WTC11 (cell line): ENCODE data around the gene SMIM22. TPM values are rescaled to one million over a fixed set of nuclear protein-coding genes. Genes with fewer than 3 reads are reported as not detected.

ENCODE experiments used
- ATAC-seq: fragments of 200-7000 bp; cut with Tn5 transposase; 2 replicates; pipeline ENCODE4 v1.10.0; 2021; ENCODE audit warnings: mild to moderate bottlenecking, moderate library complexity
- CTCF ChIA-PET: fragments of 300-600 bp; sonication (Branson Sonifier 250); formaldehyde crosslinking; loops from one replicate; lab custom pipeline; 2021; ENCODE audit warnings: antibody characterized with exemption; lab: Charles Lee
- POLR2A ChIA-PET: fragments of 350-600 bp; sonication (Branson Sonifier 250); formaldehyde crosslinking; loops from one replicate; lab custom pipeline; 2021; ENCODE audit warnings: antibody characterized with exemption; lab: Charles Lee
- DNase-seq: peaks from one replicate; pipeline ENCODE4 v3.0.0; 2021; ENCODE audit warnings: low spot score
- H3K27ac Mint-ChIP-seq: 2 replicates; pipeline ENCODE4 v1.8.0; 2021; ENCODE audit warnings: mixed read lengths
- H3K27me3 Mint-ChIP-seq: 2 replicates; pipeline ENCODE4 v1.8.0; 2021; ENCODE audit warnings: low read depth, mild to moderate bottlenecking, moderate library complexity, mixed read lengths
- H3K36me3 Mint-ChIP-seq: 2 replicates; pipeline ENCODE4 v1.8.0; 2021; ENCODE audit warnings: mixed read lengths
- H3K4me1 Mint-ChIP-seq: 2 replicates; pipeline ENCODE4 v1.8.0; 2022; ENCODE audit warnings: mixed read lengths
- H3K4me3 Mint-ChIP-seq: 2 replicates; pipeline ENCODE4 v1.8.0; 2021; ENCODE audit warnings: mild to moderate bottlenecking, moderate library complexity, mixed read lengths
- H3K9me3 Mint-ChIP-seq: 2 replicates; pipeline ENCODE4 v1.8.0; 2021; ENCODE audit warnings: mixed read lengths
- CREB1 ChIP-seq: sonication (generic); formaldehyde crosslinking; IDR thresholded peaks from 2 replicates; pipeline ENCODE4 v1.8.0; 2023; ENCODE audit warnings: mild to moderate bottlenecking, missing genetic modification reagents
- ESRRA ChIP-seq: sonication (generic); formaldehyde crosslinking; IDR thresholded peaks from 2 replicates; pipeline ENCODE4 v1.8.1; 2022; ENCODE audit warnings: mild to moderate bottlenecking, missing genetic modification reagents, borderline replicate concordance
- JAZF1 ChIP-seq: fragments of 250-450 bp; sonication (Bioruptor Pico); IDR thresholded peaks from 2 replicates; pipeline ENCODE4 v1.9.0; 2021; ENCODE audit warnings: moderate library complexity, mild to moderate bottlenecking, inconsistent platforms
- KAT7 ChIP-seq: sonication (generic); formaldehyde crosslinking; IDR thresholded peaks from 2 replicates; pipeline ENCODE4 v1.8.1; 2023; ENCODE audit warnings: missing genetic modification reagents, mild to moderate bottlenecking, borderline replicate concordance
- MYBL2 ChIP-seq: sonication (generic); formaldehyde crosslinking; IDR thresholded peaks from 2 replicates; pipeline ENCODE4 v1.8.1; 2023; ENCODE audit warnings: mild to moderate bottlenecking, moderate library complexity, missing genetic modification reagents
- NFE2L1 ChIP-seq: sonication (generic); formaldehyde crosslinking; IDR thresholded peaks from 2 replicates; pipeline ENCODE4 v1.8.1; 2023; ENCODE audit warnings: missing genetic modification reagents
- NR1H2 ChIP-seq: sonication (generic); formaldehyde crosslinking; IDR thresholded peaks from 2 replicates; pipeline ENCODE4 v1.9.0; 2021; ENCODE audit warnings: mild to moderate bottlenecking, moderate library complexity, missing genetic modification reagents
- SP1 ChIP-seq: sonication (generic); formaldehyde crosslinking; conservative IDR thresholded peaks from 2 replicates; pipeline ENCODE4 v1.8.1; 2022; ENCODE audit warnings: missing genetic modification reagents
- TEAD1 ChIP-seq: sonication (generic); formaldehyde crosslinking; IDR thresholded peaks from 2 replicates; pipeline ENCODE4 v1.8.0; 2022; ENCODE audit warnings: mild to moderate bottlenecking, missing genetic modification reagents
- ZNF263 ChIP-seq: sonication (generic); formaldehyde crosslinking; IDR thresholded peaks from 2 replicates; pipeline ENCODE4 v1.8.1; 2022; ENCODE audit warnings: low read depth, mild to moderate bottlenecking, moderate library complexity, missing genetic modification reagents
- total RNA-seq: library from RNA; stranded (reverse); gene quantifications from 3 replicates; pipeline ENCODE4 v1.2.3, GENCODE V29; 2021
- TF ChIP-seq, protein P1 (sequence below): sonication (generic); formaldehyde crosslinking; IDR thresholded peaks from 2 replicates; pipeline ENCODE4 v1.8.1; 2023; ENCODE audit warnings: mild to moderate bottlenecking, missing genetic modification reagents, moderate library complexity
- TF ChIP-seq, protein P2 (sequence below): sonication (generic); formaldehyde crosslinking; IDR thresholded peaks from 2 replicates; pipeline ENCODE4 v1.8.0; 2022; ENCODE audit warnings: mild to moderate bottlenecking, missing genetic modification reagents
- TF ChIP-seq, protein P3 (sequence below): sonication (generic); formaldehyde crosslinking; IDR thresholded peaks from 2 replicates; pipeline ENCODE4 v1.8.1; 2023; ENCODE audit warnings: mild to moderate bottlenecking, missing genetic modification reagents, moderate library complexity
- TF ChIP-seq, protein P4 (sequence below): fragments of 250-450 bp; sonication (Bioruptor Pico); IDR thresholded peaks from 2 replicates; pipeline ENCODE4 v2.1.2; 2022; ENCODE audit warnings: mild to moderate bottlenecking, moderate library complexity
- TF ChIP-seq, protein P5 (sequence below): sonication (generic); formaldehyde crosslinking; IDR thresholded peaks from 2 replicates; pipeline ENCODE4 v1.8.0; 2023; ENCODE audit warnings: missing genetic modification reagents, mild to moderate bottlenecking, borderline replicate concordance
- TF ChIP-seq, protein P6 (sequence below): sonication (generic); formaldehyde crosslinking; IDR thresholded peaks from 2 replicates; pipeline ENCODE4 v1.8.0; 2022; ENCODE audit warnings: mild to moderate bottlenecking, missing genetic modification reagents
- TF ChIP-seq, protein P7 (sequence below): fragments of 250-450 bp; sonication (Bioruptor Pico); conservative IDR thresholded peaks from 2 replicates; pipeline ENCODE4 v1.9.0; 2021; ENCODE audit warnings: mild to moderate bottlenecking
- TF ChIP-seq, protein P8 (sequence below): fragments of 250-450 bp; sonication (Bioruptor Pico); IDR thresholded peaks from 2 replicates; pipeline ENCODE4 v1.9.0; 2021; ENCODE audit warnings: mild to moderate bottlenecking

Gene SMIM22
- total RNA-seq, 1 experiment from 2014 or later, result not detected

DNA sequence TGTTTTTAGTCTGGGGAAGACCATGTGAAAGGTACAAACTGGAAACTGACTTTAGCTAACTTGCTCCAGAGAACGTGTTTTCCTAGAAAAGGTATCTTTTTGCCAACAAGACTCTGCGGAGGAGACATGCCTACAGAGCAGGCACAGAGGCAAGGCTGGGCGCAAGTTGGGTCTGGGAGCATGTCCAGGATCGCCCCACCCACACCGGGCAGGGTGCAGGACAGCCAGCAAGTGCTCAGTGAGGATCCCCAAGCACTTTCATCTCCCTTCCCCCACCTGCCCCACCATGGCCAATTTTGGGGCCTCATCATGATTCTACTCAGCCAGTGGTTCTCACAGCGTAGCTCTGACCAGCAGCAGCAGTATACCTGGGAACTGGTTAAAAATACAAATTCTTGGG, 25.5 kb downstream of the SMIM22 start:
- ChIA-PET CTCF (no interaction called here), POLR2A (no interaction called here)
- no peak for DNase-seq
- ATAC-seq, result no peak
- TF ChIP-seq, protein P1, sequence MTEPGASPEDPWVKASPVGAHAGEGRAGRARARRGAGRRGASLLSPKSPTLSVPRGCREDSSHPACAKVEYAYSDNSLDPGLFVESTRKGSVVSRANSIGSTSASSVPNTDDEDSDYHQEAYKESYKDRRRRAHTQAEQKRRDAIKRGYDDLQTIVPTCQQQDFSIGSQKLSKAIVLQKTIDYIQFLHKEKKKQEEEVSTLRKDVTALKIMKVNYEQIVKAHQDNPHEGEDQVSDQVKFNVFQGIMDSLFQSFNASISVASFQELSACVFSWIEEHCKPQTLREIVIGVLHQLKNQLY (CRISPR knock-in tag), result no peak
- TF ChIP-seq NR1H2 (no peak), CREB1 (CRISPR knock-in tag) (no peak), JAZF1 (CRISPR knock-in tag) (no peak), ZNF263 (no peak), MYBL2 (CRISPR knock-in tag) (no peak), SP1 (CRISPR knock-in tag) (no peak), TEAD1 (CRISPR knock-in tag) (no peak), ESRRA (CRISPR knock-in tag) (no peak), KAT7 (CRISPR knock-in tag) (no peak), NFE2L1 (no peak)
- TF ChIP-seq, protein P2, sequence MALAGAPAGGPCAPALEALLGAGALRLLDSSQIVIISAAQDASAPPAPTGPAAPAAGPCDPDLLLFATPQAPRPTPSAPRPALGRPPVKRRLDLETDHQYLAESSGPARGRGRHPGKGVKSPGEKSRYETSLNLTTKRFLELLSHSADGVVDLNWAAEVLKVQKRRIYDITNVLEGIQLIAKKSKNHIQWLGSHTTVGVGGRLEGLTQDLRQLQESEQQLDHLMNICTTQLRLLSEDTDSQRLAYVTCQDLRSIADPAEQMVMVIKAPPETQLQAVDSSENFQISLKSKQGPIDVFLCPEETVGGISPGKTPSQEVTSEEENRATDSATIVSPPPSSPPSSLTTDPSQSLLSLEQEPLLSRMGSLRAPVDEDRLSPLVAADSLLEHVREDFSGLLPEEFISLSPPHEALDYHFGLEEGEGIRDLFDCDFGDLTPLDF (CRISPR knock-in tag), result no peak
- TF ChIP-seq, protein P3, sequence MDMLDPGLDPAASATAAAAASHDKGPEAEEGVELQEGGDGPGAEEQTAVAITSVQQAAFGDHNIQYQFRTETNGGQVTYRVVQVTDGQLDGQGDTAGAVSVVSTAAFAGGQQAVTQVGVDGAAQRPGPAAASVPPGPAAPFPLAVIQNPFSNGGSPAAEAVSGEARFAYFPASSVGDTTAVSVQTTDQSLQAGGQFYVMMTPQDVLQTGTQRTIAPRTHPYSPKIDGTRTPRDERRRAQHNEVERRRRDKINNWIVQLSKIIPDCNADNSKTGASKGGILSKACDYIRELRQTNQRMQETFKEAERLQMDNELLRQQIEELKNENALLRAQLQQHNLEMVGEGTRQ (CRISPR knock-in tag), result no peak
- TF ChIP-seq, protein P4, sequence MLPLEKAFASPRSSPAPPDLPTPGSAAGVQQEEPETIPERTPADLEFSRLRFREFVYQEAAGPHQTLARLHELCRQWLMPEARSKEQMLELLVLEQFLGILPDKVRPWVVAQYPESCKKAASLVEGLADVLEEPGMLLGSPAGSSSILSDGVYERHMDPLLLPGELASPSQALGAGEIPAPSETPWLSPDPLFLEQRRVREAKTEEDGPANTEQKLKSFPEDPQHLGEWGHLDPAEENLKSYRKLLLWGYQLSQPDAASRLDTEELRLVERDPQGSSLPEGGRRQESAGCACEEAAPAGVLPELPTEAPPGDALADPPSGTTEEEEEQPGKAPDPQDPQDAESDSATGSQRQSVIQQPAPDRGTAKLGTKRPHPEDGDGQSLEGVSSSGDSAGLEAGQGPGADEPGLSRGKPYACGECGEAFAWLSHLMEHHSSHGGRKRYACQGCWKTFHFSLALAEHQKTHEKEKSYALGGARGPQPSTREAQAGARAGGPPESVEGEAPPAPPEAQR (CRISPR knock-in tag), result no peak
- TF ChIP-seq, protein P5, sequence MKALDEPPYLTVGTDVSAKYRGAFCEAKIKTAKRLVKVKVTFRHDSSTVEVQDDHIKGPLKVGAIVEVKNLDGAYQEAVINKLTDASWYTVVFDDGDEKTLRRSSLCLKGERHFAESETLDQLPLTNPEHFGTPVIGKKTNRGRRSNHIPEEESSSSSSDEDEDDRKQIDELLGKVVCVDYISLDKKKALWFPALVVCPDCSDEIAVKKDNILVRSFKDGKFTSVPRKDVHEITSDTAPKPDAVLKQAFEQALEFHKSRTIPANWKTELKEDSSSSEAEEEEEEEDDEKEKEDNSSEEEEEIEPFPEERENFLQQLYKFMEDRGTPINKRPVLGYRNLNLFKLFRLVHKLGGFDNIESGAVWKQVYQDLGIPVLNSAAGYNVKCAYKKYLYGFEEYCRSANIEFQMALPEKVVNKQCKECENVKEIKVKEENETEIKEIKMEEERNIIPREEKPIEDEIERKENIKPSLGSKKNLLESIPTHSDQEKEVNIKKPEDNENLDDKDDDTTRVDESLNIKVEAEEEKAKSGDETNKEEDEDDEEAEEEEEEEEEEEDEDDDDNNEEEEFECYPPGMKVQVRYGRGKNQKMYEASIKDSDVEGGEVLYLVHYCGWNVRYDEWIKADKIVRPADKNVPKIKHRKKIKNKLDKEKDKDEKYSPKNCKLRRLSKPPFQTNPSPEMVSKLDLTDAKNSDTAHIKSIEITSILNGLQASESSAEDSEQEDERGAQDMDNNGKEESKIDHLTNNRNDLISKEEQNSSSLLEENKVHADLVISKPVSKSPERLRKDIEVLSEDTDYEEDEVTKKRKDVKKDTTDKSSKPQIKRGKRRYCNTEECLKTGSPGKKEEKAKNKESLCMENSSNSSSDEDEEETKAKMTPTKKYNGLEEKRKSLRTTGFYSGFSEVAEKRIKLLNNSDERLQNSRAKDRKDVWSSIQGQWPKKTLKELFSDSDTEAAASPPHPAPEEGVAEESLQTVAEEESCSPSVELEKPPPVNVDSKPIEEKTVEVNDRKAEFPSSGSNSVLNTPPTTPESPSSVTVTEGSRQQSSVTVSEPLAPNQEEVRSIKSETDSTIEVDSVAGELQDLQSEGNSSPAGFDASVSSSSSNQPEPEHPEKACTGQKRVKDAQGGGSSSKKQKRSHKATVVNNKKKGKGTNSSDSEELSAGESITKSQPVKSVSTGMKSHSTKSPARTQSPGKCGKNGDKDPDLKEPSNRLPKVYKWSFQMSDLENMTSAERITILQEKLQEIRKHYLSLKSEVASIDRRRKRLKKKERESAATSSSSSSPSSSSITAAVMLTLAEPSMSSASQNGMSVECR (CRISPR knock-in tag), result no peak
- TF ChIP-seq, protein P6, sequence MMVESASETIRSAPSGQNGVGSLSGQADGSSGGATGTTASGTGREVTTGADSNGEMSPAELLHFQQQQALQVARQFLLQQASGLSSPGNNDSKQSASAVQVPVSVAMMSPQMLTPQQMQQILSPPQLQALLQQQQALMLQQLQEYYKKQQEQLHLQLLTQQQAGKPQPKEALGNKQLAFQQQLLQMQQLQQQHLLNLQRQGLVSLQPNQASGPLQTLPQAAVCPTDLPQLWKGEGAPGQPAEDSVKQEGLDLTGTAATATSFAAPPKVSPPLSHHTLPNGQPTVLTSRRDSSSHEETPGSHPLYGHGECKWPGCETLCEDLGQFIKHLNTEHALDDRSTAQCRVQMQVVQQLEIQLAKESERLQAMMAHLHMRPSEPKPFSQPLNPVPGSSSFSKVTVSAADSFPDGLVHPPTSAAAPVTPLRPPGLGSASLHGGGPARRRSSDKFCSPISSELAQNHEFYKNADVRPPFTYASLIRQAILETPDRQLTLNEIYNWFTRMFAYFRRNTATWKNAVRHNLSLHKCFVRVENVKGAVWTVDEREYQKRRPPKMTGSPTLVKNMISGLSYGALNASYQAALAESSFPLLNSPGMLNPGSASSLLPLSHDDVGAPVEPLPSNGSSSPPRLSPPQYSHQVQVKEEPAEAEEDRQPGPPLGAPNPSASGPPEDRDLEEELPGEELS, result no peak
- TF ChIP-seq, protein P7, sequence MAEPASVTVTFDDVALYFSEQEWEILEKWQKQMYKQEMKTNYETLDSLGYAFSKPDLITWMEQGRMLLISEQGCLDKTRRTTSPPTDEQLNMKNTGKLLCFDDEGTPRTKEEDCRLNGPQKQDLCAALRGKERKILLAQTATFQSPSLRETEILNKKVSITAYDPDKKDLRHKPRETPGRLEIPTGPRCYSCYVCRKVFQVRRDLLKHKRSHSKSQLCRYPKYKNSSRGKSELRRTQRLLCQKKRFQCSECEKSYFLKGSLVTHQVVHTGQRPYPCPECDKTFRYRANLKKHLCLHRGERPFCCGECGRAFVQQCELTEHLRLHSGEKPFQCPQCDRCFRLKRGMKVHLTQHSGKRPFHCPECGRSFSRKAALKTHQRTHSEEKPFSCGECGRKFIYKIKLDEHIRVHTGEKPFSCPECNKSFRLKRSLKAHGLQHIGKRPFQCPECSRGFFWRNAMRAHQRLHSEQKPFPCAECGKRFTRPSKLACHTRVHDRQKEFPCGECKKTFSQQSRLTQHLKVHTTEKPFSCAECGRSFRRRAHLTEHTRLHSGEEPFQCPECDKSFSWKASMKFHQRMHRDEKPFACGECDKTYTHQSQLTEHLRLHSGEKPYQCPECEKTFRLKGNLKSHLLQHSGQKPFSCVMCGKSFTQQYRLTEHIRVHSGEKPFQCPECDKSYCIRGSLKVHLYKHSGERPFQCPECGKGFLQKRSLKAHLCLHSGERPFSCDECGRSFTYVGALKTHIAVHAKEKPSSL (CRISPR knock-in tag), result no peak
- TF ChIP-seq, protein P8, sequence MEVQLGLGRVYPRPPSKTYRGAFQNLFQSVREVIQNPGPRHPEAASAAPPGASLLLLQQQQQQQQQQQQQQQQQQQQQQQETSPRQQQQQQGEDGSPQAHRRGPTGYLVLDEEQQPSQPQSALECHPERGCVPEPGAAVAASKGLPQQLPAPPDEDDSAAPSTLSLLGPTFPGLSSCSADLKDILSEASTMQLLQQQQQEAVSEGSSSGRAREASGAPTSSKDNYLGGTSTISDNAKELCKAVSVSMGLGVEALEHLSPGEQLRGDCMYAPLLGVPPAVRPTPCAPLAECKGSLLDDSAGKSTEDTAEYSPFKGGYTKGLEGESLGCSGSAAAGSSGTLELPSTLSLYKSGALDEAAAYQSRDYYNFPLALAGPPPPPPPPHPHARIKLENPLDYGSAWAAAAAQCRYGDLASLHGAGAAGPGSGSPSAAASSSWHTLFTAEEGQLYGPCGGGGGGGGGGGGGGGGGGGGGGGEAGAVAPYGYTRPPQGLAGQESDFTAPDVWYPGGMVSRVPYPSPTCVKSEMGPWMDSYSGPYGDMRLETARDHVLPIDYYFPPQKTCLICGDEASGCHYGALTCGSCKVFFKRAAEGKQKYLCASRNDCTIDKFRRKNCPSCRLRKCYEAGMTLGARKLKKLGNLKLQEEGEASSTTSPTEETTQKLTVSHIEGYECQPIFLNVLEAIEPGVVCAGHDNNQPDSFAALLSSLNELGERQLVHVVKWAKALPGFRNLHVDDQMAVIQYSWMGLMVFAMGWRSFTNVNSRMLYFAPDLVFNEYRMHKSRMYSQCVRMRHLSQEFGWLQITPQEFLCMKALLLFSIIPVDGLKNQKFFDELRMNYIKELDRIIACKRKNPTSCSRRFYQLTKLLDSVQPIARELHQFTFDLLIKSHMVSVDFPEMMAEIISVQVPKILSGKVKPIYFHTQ (CRISPR knock-in tag), result no peak
- peaks cover 60% of the 10 kb centered on the region for H3K36me3 Mint-ChIP-seq
- H3K27ac Mint-ChIP-seq, result no peak overlapping the region
- no peaks in the 10 kb centered on the region for H3K27me3 Mint-ChIP-seq
- no peaks in the 10 kb centered on the region for H3K4me1 Mint-ChIP-seq
- no peak overlapping the region for H3K4me3 Mint-ChIP-seq
- H3K9me3 Mint-ChIP-seq, result no peaks in the 10 kb centered on the region
